Gastrocnemius medialis (tissue), 4 donors: ENCODE results near the gene KCNC4.

Source experiments
- POLR2A ChIP-seq, 2 donors: fragments of 450-650 bp; IDR thresholded peaks; one replicate each; pipeline ENCODE4 v1.6.1; 2017; ENCODE audit warnings: antibody characterized with exemption in 2 of 2, mild to moderate bottlenecking in 2 of 2, moderate library complexity in 2 of 2
- TF ChIP-seq, protein P1 (sequence below), 5 experiments: fragments of 450-650 bp in 3 of 5; fragments of 200-600 bp in 2 of 5; sonication (generic) in 2 of 5; IDR thresholded peaks in 4 of 5; conservative IDR thresholded peaks in 1 of 5; 1 replicate in 4 of 5; 2 replicates in 1 of 5; pipeline ENCODE4 v1.5.1; 2016 to 2019; ENCODE audit warnings: antibody characterized with exemption in 5 of 5, mild to moderate bottlenecking in 3 of 5, moderate library complexity in 3 of 5

DNA sequence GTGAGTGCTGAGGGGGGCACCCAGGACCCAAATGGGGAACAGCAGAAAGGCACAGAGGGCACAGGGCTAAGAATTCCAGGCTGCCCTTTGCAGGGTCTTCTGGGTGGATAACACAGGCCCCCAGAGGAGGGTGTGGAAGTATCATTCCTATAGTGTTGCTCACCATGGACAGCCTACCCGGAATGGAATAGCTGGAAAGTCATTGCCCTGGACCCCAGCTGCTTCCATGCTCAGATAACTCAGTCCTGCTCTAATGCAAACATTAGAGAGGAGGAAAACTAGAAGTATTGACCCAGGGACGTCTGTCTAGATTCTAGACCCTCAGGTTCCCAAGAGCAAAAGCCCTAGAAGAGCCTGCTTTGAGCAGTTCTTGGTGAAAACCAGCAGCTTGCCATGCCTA lies 35.2 kb upstream of the KCNC4 start:
- TF ChIP-seq, protein P1, sequence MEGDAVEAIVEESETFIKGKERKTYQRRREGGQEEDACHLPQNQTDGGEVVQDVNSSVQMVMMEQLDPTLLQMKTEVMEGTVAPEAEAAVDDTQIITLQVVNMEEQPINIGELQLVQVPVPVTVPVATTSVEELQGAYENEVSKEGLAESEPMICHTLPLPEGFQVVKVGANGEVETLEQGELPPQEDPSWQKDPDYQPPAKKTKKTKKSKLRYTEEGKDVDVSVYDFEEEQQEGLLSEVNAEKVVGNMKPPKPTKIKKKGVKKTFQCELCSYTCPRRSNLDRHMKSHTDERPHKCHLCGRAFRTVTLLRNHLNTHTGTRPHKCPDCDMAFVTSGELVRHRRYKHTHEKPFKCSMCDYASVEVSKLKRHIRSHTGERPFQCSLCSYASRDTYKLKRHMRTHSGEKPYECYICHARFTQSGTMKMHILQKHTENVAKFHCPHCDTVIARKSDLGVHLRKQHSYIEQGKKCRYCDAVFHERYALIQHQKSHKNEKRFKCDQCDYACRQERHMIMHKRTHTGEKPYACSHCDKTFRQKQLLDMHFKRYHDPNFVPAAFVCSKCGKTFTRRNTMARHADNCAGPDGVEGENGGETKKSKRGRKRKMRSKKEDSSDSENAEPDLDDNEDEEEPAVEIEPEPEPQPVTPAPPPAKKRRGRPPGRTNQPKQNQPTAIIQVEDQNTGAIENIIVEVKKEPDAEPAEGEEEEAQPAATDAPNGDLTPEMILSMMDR (IDR thresholded peaks at IDR 0.05 in 4 of 5, conservative IDR thresholded peaks at IDR 0.05 in 1 of 5) = no peak
- TF ChIP-seq POLR2A (IDR thresholded peaks at IDR 0.05) = no peak
